Smooth muscle cell (in vitro differentiated cells): ENCODE results near the gene ASAP3. TPM values are rescaled to one million over a fixed set of nuclear protein-coding genes. Genes with fewer than 3 reads are reported as not detected.

Experiments used
- DNase-seq: peaks from one replicate; lab custom pipeline; 2025; ENCODE audit not compliant: unreplicated experiment; lab: John Stamatoyannopoulos, UW
- H2AFZ ChIP-seq: fragments of 200-600 bp; sonication (generic); 2 replicates; pipeline ENCODE4 v1.6.0; 2016; ENCODE audit warnings: antibody characterized with exemption, low read depth, mild to moderate bottlenecking
- H3F3A ChIP-seq: fragments of 200-600 bp; sonication (generic); 2 replicates; pipeline ENCODE4 v1.6.0; 2017; ENCODE audit warnings: antibody characterized with exemption, low read depth
- H3K27ac ChIP-seq: fragments of 200-600 bp; sonication (generic); 2 replicates; pipeline ENCODE4 v1.5.1; 2016; ENCODE audit warnings: low read depth, mild to moderate bottlenecking
- H3K27me3 ChIP-seq: fragments of 200-600 bp; sonication (generic); 2 replicates; pipeline ENCODE4 v1.6.1; 2016; ENCODE audit warnings: low read depth, mild to moderate bottlenecking
- H3K36me3 ChIP-seq: fragments of 200-600 bp; sonication (generic); 2 replicates; pipeline ENCODE4 v1.5.1; 2016; ENCODE audit warnings: low read depth
- H3K4me1 ChIP-seq: fragments of 200-600 bp; sonication (generic); 2 replicates; pipeline ENCODE4 v1.5.1; 2016; ENCODE audit warnings: low read depth
- H3K4me2 ChIP-seq: fragments of 200-600 bp; sonication (generic); 2 replicates; pipeline ENCODE4 v1.6.0; 2016; ENCODE audit warnings: mild to moderate bottlenecking
- H3K4me3 ChIP-seq: fragments of 200-600 bp; sonication (generic); 2 replicates; pipeline ENCODE4 v1.5.1; 2016; ENCODE audit warnings: mild to moderate bottlenecking
- H3K79me2 ChIP-seq: fragments of 200-600 bp; sonication (generic); 2 replicates; pipeline ENCODE4 v1.6.0; 2016; ENCODE audit warnings: low read depth, mild to moderate bottlenecking
- H3K9ac ChIP-seq: fragments of 200-600 bp; sonication (generic); 2 replicates; pipeline ENCODE4 v1.6.0; 2016; ENCODE audit warnings: low read depth
- H3K9me3 ChIP-seq: fragments of 200-600 bp; sonication (generic); replicated peaks from 2 replicates; pipeline ENCODE4 v1.5.1; 2016; ENCODE audit warnings: low read depth
- H4K20me1 ChIP-seq: fragments of 200-600 bp; sonication (generic); 2 replicates; pipeline ENCODE4 v1.6.0; 2016; ENCODE audit warnings: low read depth
- CTCF ChIP-seq: fragments of 200-600 bp; sonication (generic); IDR thresholded peaks from 2 replicates; pipeline ENCODE4 v1.5.1; 2017; ENCODE audit warnings: borderline replicate concordance, mild to moderate bottlenecking, antibody characterized with exemption; ENCODE audit not compliant: insufficient read depth, poor library complexity, severe bottlenecking
- WGBS: methylation state at CpG from one replicate; pipeline ENCODE4 v1.1.7; 2016; ENCODE audit warnings: low lambda C conversion rate; 5-methylcytosine and 5-hydroxymethylcytosine counted together
- polyA plus RNA-seq: library from polyadenylated mRNA; unstranded; fragments of >200 nt; fragmentation: Nextera tagmentation; extraction: Ambion mirVana; gene quantifications from 2 replicates; pipeline ENCODE4 v1.2.1, GENCODE V29; 2016
- total RNA-seq: library from RNA; depleted of rRNA; stranded (reverse); fragments of >200 nt; gene quantifications from 2 replicates; pipeline ENCODE4 v1.2.3, GENCODE V29; 2014

ASAP3 gene
- total and polyA plus RNA-seq, 2 experiments from 2014 or later = 16.3 to 28.9 TPM

GRCh38 chr1:23444104-23444533, 39.9 kb downstream of the ASAP3 start:
- Histone ChIP-seq H3K27me3 (no peaks in the 10 kb centered on the region), H3K79me2 (no peaks in the 10 kb centered on the region), H4K20me1 (no peaks in the 10 kb centered on the region), H3K9me3 (no peaks in the 10 kb centered on the region), H2AFZ (no peak overlapping the region), H3K27ac (no peak overlapping the region), H3K4me3 (no peak overlapping the region), H3K4me1 (no peaks in the 10 kb centered on the region), H3K4me2 (no peak overlapping the region), H3F3A (no peaks in the 10 kb centered on the region), H3K9ac (no peak overlapping the region), H3K36me3 (no peaks in the 10 kb centered on the region)
- DNase-seq = peak; percentile 7
- 70% methylated on average over 4 of the region's 4 CpGs for WGBS
- TF ChIP-seq CTCF = no peak

GRCh38 chr1:23442751-23443150, 41.2 kb downstream of the ASAP3 start:
- H3F3A ChIP-seq = no peaks in the 10 kb centered on the region
- no peak for TF ChIP-seq CTCF

GRCh38 chr1:23441446-23442148, 42.4 kb downstream of the ASAP3 start:
- Histone ChIP-seq H3K9ac (no peak overlapping the region), H4K20me1 (no peaks in the 10 kb centered on the region), H3K27ac (no peak overlapping the region), H3K79me2 (no peaks in the 10 kb centered on the region), H3F3A (no peaks in the 10 kb centered on the region), H2AFZ (no peak overlapping the region), H3K27me3 (no peaks in the 10 kb centered on the region), H3K4me2 (no peak overlapping the region), H3K9me3 (no peaks in the 10 kb centered on the region), H3K4me3 (no peak overlapping the region), H3K36me3 (no peaks in the 10 kb centered on the region), H3K4me1 (no peaks in the 10 kb centered on the region)
- TF ChIP-seq CTCF = no peak
- no peak for DNase-seq
- 97% methylated on average over 8 of the region's 8 CpGs for WGBS

More at GRCh38 chr1:23442751-23443150, 41.2 kb downstream of the ASAP3 start:
- Histone ChIP-seq H3K4me3 (no peak overlapping the region), H3K36me3 (no peaks in the 10 kb centered on the region), H3K9me3 (no peaks in the 10 kb centered on the region), H3K79me2 (no peaks in the 10 kb centered on the region), H2AFZ (no peak overlapping the region), H3K27me3 (no peaks in the 10 kb centered on the region), H3K4me2 (no peak overlapping the region), H3K4me1 (no peaks in the 10 kb centered on the region), H4K20me1 (no peaks in the 10 kb centered on the region), H3K27ac (no peak overlapping the region), H3K9ac (no peak overlapping the region)
- WGBS = 100% methylated on average over 3 of the region's 3 CpGs
- DNase-seq = no peak

GRCh38 chr1:23438545-23438944, 45.4 kb downstream of the ASAP3 start:
- Histone ChIP-seq H3K4me2 (no peak overlapping the region), H3K27me3 (no peaks in the 10 kb centered on the region), H3K79me2 (no peaks in the 10 kb centered on the region), H3K4me1 (no peaks in the 10 kb centered on the region), H3K4me3 (no peak overlapping the region), H3K9me3 (no peaks in the 10 kb centered on the region), H3K9ac (no peak overlapping the region), H2AFZ (no peak overlapping the region), H3K36me3 (no peaks in the 10 kb centered on the region), H3F3A (no peaks in the 10 kb centered on the region), H3K27ac (no peak overlapping the region), H4K20me1 (no peaks in the 10 kb centered on the region)
- no peak for TF ChIP-seq CTCF
- no peak for DNase-seq
- WGBS = over 99% methylated on average over 8 of the region's 8 CpGs
